CD4-positive, alpha-beta T cell treated with Interleukin-6 for 4 hours (primary cell): Measurements from ENCODE around the gene C1RL.

ENCODE experiments used
- DNase-seq: peaks from one replicate; pipeline ENCODE4 v3.0.0-alpha.2; 2020; ENCODE audit warnings: mixed read lengths

The C1RL gene

GRCh38 chr12:7091171-7091570 lies 17.8 kb downstream of the C1RL start:
- DNase-seq = no peak

- no peak for DNase-seq
Observed at GRCh38 chr12:7090222-7090998, 18.6 kb downstream of the C1RL start.

GRCh38 chr12:7089196-7089871 lies 19.7 kb downstream of the C1RL start:
- no peak for DNase-seq

- no peak for DNase-seq
Observed at GRCh38 chr12:7083125-7083524, 25.9 kb downstream of the C1RL start.

- no peak for DNase-seq
Observed at GRCh38 chr12:7081037-7081436, 28.0 kb downstream of the C1RL start.

- no peak for DNase-seq
Observed at GRCh38 chr12:7079826-7080125, 29.2 kb downstream of the C1RL start.

GRCh38 chr12:7078163-7078562 lies 30.9 kb downstream of the C1RL start:
- no peak for DNase-seq

- no peak for DNase-seq
Observed at GRCh38 chr12:7076493-7076892, 32.5 kb downstream of the C1RL start.

- no peak for DNase-seq
Observed at GRCh38 chr12:7075939-7076338, 33.1 kb downstream of the C1RL start.

GRCh38 chr12:7075518-7075917 lies 33.5 kb downstream of the C1RL start:
- DNase-seq = no peak

- DNase-seq = no peak
Observed at GRCh38 chr12:7073946-7074345, 35.1 kb downstream of the C1RL start.

GRCh38 chr12:7072554-7072953 lies 36.5 kb downstream of the C1RL start:
- no peak for DNase-seq

- DNase-seq = no peak
Observed at GRCh38 chr12:7072035-7072434, 37.0 kb downstream of the C1RL start.

GRCh38 chr12:7069386-7069785 lies 39.6 kb downstream of the C1RL start:
- DNase-seq = no peak

- DNase-seq = no peak
Observed at GRCh38 chr12:7068994-7069346, 40.0 kb downstream of the C1RL start.

- no peak for DNase-seq
Observed at GRCh38 chr12:7068240-7068993, 40.6 kb downstream of the C1RL start.

GRCh38 chr12:7067096-7067495 lies 41.9 kb downstream of the C1RL start:
- no peak for DNase-seq

- no peak for DNase-seq
Observed at GRCh38 chr12:7066596-7066995, 42.4 kb downstream of the C1RL start.

- DNase-seq = no peak
Observed at GRCh38 chr12:7065073-7065623, 43.9 kb downstream of the C1RL start.

GRCh38 chr12:7064516-7064915 lies 44.5 kb downstream of the C1RL start:
- no peak for DNase-seq

- DNase-seq = no peak
Observed at GRCh38 chr12:7061596-7061995, 47.4 kb downstream of the C1RL start.

- DNase-seq = no peak
Observed at GRCh38 chr12:7061138-7061537, 47.9 kb downstream of the C1RL start.

- DNase-seq = no peak
Observed at GRCh38 chr12:7060353-7060954, 48.6 kb downstream of the C1RL start, which contains the start of gene C1S. Gene C1S (plus strand): TSS chr12:7060718. CDS start chr12:7061913, 1,195 bp downstream.
